GM11168 (cell line): ENCODE results near the gene THUMPD3.

Experiments
- in situ Hi-C: fragments of 300-500 bp; cut with MboI; formaldehyde crosslinking; loops from one replicate; pipeline ENCODE4 v1.12.0; 2022; ENCODE audit warnings: low sequenced_read_pairs; ENCODE audit not compliant: unreplicated experiment

THUMPD3 gene

GRCh38 chr3:9352917-9353752 is 9.7 kb upstream of the THUMPD3 start:
- in situ Hi-C loops: no loop called here

- in situ Hi-C loops: no loop called here
These were observed 1.0 kb upstream of the THUMPD3 start for GRCh38 chr3:9361691-9362388.

- in situ Hi-C loops: no loop called here
These were observed 6.7 kb downstream of the THUMPD3 start for GRCh38 chr3:9369508-9369907.

- in situ Hi-C loops: no loop called here
These were observed 10.6 kb downstream of the THUMPD3 start for GRCh38 chr3:9373465-9373864.

DNA sequence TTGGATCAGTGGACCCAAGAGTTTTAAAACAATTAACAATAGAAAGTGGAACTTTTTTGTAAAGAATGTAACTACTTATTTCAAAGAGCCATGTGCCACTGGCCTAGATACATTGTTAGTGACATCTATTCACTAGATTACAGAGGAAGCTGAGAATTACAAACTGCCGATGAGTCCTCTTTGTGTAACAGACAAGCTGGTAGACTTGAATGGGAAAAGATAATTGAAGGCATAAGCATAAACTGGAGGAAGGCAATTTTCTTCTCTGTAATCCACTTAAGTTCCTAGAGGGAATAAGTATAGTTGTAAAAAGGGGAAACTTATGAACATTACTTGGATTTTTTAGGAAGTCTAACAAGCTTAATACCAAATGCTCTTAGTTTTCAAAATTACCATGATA is 15.1 kb downstream of the THUMPD3 start:
- in situ Hi-C loops: no loop called here

- in situ Hi-C loops: no loop called here
These were observed 16.5 kb downstream of the THUMPD3 start for GRCh38 chr3:9379327-9379726.

GRCh38 chr3:9380014-9380413 is 17.2 kb downstream of the THUMPD3 start:
- in situ Hi-C loops: no loop called here

GRCh38 chr3:9384141-9384828 is 21.4 kb downstream of the THUMPD3 start:
- in situ Hi-C loops: no loop called here

- in situ Hi-C loops: no loop called here
These were observed 22.6 kb downstream of the THUMPD3 start for GRCh38 chr3:9385187-9386077.

GRCh38 chr3:9386078-9386459 is 23.2 kb downstream of the THUMPD3 start:
- in situ Hi-C loops: no loop called here

- in situ Hi-C loops: no loop called here
These were observed 23.9 kb downstream of the THUMPD3 start for GRCh38 chr3:9386501-9387321.

- in situ Hi-C loops: no loop called here
These were observed 24.4 kb downstream of the THUMPD3 start for GRCh38 chr3:9387322-9387655.

DNA sequence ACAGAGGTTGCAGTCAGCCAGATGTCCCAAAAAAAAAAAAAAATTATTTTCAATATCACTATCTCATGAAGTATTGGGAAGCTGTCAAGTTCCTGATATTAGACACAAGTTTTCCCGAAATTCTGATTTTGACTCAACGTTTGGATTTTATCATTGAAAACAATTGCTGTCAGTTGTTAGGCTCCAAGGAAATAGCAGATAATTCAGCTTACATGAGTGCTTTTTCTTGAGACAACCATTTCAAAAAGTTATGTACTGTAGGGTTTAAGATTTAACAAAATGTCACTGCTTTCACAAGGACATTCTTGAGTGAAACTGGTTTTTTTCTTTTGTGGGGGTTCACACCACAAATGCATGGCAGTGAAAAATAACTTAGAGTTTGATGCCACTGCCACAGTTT is 25.3 kb downstream of the THUMPD3 start:
- in situ Hi-C loops: no loop called here

DNA sequence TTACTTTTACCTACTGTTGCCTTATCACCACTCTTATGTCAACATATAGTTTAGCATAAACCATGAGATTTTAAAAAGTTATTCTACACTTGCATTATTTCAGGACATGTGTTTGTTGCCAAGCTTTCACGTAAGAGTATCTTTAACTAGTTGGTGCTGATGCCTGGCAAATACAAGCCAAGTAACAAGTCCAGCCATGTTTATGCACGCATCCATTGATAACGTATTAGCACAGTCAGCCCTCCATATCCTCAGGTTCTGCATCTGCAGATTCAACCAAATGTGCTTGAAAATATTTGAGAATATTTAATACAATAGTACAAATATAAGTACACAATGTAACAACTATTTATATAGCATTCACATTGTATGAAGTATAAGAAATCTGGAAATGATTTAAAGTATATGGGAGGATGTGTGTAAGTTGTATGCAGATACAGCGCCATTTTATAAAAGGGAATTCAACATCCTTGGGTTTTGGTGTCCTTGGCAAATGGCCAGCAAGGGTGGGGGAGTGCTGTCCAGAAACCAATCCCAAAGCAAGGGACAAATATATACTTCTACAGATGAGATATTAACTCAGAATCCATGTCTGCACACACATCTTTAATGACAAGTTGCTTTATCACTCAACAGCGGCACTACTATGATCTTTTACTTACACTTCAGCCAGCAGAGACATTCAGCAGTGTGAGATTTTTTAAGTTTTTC is 25.9 kb downstream of the THUMPD3 start:
- in situ Hi-C loops: no loop called here

DNA sequence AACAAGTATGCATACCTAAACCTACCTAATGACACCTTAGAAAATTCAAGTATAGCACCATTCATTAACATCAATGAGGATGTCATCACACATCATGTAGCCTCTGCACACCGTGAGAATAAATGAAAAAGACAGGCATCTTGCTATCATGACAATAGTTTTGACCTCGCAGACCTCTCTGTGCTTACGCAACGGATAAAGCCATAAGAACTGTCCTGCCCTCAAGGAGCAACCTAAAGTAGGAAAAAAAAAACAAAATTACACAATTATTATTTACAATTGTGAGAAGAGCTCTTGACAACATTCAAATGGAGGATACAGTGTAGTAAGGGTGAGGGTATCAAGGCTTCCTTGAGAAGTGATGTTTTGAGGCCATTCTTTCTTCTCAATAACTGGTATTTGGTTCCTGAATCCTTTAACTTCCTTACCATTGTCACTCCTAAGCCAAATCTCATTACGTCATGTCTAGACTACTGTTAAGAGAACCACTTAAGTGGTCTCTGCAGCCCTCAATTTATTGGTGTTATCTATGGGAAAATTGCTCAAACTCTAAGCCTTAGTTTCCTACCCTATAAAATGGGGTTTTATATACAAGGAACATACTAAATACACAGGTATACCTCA is 27.5 kb downstream of the THUMPD3 start:
- in situ Hi-C loops: no loop called here

GRCh38 chr3:9392041-9392440 is 29.2 kb downstream of the THUMPD3 start:
- in situ Hi-C loops: no loop called here

DNA sequence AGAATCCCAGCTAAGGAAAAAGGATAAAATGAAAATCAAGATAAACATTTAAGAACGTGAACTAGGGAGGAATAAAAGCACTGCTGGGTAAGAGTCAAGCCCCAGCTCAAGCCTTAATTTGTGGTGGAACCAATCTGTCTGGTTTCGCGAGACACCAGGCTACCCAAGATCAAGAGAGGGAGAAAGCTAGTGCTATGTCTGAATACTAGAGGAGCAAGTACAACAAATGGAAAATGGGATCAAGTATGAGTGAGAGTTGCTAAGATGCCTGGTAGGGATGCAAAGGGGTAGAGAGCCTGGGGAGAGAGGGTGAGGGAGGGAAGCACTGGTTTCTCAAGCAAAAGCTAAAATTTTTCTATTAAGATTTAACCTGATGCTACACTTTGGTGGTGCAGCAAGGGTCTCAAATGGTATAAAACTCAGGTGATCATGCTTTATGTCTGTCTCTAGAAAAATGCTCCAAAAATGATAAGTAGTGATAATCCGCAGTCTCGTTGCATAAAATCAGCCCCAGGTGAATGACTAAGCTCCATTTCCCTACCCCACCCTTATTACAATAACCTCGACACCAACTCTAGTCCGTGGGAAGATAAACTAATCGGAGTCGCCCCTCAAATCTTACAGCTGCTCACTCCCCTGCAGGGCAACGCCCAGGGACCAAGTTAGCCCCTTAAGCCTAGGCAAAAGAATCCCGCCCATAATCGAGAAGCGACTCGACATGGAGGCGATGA is 32.9 kb downstream of the THUMPD3 start:
- in situ Hi-C loops: no loop called here

DNA sequence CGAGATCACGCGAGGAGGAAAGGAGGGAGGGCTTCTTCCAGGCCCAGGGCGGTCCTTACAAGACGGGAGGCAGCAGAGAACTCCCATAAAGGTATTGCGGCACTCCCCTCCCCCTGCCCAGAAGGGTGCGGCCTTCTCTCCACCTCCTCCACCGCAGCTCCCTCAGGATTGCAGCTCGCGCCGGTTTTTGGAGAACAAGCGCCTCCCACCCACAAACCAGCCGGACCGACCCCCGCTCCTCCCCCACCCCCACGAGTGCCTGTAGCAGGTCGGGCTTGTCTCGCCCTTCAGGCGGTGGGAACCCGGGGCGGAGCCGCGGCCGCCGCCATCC is 33.4 kb downstream of the THUMPD3 start:
- in situ Hi-C loops: no loop called here
